A549 (cell line): ENCODE results near the gene SLC6A18. TPM values are rescaled to one million over a fixed set of nuclear protein-coding genes. Genes with fewer than 3 reads are reported as not detected.
"Not testable (repeated sequence)": the region's sequence is repeated elsewhere in the genome, so short reads cannot be mapped to it uniquely, and the experiment has no call there.

ENCODE experiments used
- ATAC-seq, 2 experiments: fragments of 200-7000 bp in 1 of 2; fragments of >200 bp in 1 of 2; cut with Nextera tagmentation in 1 of 2; cut with Tn5 transposase in 1 of 2; 3 replicates each; pipeline versions ENCODE4 v1.8.0 to v1.9.1; 2018 to 2020; ENCODE audit warnings: mild to moderate bottlenecking in 1 of 2, moderate library complexity in 1 of 2
- CTCF ChIA-PET: fragments of 300-600 bp; sonication (Branson Sonifier 250); formaldehyde crosslinking; extraction: SDS; loops from one replicate; lab custom pipeline; 2021; ENCODE audit warnings: antibody characterized with exemption, inconsistent platforms; lab: Yijun Ruan, JAX
- POLR2A ChIA-PET: fragments of 350-600 bp; formaldehyde crosslinking; extraction: SDS; loops from one replicate; lab custom pipeline; 2021; ENCODE audit warnings: antibody characterized with exemption, inconsistent platforms; lab: Yijun Ruan, JAX
- DNase-seq, 2 experiments: peaks; one replicate each; pipeline versions ENCODE4 v3.0.0 to v3.0.0-alpha.2; 2011 to 2016; ENCODE audit warnings: low read depth in 1 of 2, low spot score in 1 of 2
- FAIRE-seq: peaks from 2 replicates; lab custom pipeline; 2011; peaks lifted over from hg19 to GRCh38; lab: Jason Lieb, UNC
- H3K27ac ChIP-seq, 2 experiments: fragments of >200 bp; sonication (Bioruptor Twin); formaldehyde crosslinking; 3 replicates each; pipeline ENCODE4 v1.5.1; 2016 to 2017
- H3K4me1 ChIP-seq: fragments of >200 bp; sonication (Bioruptor Twin); formaldehyde crosslinking; 3 replicates; pipeline ENCODE4 v1.6.1; 2016
- H3K4me2 ChIP-seq: fragments of >200 bp; sonication (Bioruptor Twin); formaldehyde crosslinking; 3 replicates; pipeline ENCODE4 v1.6.1; 2016
- H3K4me3 ChIP-seq: fragments of >200 bp; sonication (Bioruptor Twin); formaldehyde crosslinking; 3 replicates; pipeline ENCODE4 v1.5.1; 2016
- H3K9me3 ChIP-seq: fragments of >200 bp; sonication (Bioruptor Twin); formaldehyde crosslinking; 3 replicates; pipeline ENCODE4 v1.6.1; 2016
- BHLHE40 ChIP-seq: IDR thresholded peaks from 2 replicates; pipeline ENCODE4 v1.6.1; 2012; ENCODE audit warnings: low read depth, low read length, inconsistent platforms
- CHD2 ChIP-seq: fragments of 150-350 bp; IDR thresholded peaks from 2 replicates; pipeline ENCODE4 v1.6.1; 2014; ENCODE audit warnings: low read length; ENCODE audit not compliant: partially characterized antibody
- NR3C1 ChIP-seq: fragments of >200 bp; sonication (Bioruptor Twin); formaldehyde crosslinking; IDR thresholded peaks from 3 replicates; pipeline ENCODE4 v1.6.1; 2017
- PBX3 ChIP-seq: IDR thresholded peaks from 2 replicates; pipeline ENCODE4 v1.6.1; 2012
- REST ChIP-seq: fragments of 200-600 bp; sonication (generic); IDR thresholded peaks from 2 replicates; pipeline ENCODE4 v1.6.1; 2016; ENCODE audit warnings: antibody characterized with exemption, mild to moderate bottlenecking, moderate library complexity
- RFX5 ChIP-seq: fragments of 450-650 bp; IDR thresholded peaks from 2 replicates; pipeline ENCODE4 v1.7.1; 2014; ENCODE audit warnings: antibody characterized with exemption, mild to moderate bottlenecking, moderate library complexity
- WGBS: methylation state at CpG from one replicate; pipeline ENCODE4 v1.1.6; 2017; ENCODE audit errors: missing lambda C conversion rate; 5-methylcytosine and 5-hydroxymethylcytosine counted together
- polyA plus RNA-seq, 4 experiments: library from polyadenylated mRNA; depleted of rRNA in 3 of 4; stranded (reverse); fragments of >200 nt; fragmentation: RNase III in 1 of 4; extraction: RNeasy Plus Mini Kit Qiagen cat#74134 plus additional on column Dnase treatment in 1 of 4; gene quantifications; 2 replicates in 3 of 4; 3 replicates in 1 of 4; pipeline ENCODE4 v1.2.3, GENCODE V29; 2011 to 2017

SLC6A18 gene
- polyA plus RNA-seq, 2 of the 4 experiments (the other 2 are of a cell fraction), result not detected

DNA sequence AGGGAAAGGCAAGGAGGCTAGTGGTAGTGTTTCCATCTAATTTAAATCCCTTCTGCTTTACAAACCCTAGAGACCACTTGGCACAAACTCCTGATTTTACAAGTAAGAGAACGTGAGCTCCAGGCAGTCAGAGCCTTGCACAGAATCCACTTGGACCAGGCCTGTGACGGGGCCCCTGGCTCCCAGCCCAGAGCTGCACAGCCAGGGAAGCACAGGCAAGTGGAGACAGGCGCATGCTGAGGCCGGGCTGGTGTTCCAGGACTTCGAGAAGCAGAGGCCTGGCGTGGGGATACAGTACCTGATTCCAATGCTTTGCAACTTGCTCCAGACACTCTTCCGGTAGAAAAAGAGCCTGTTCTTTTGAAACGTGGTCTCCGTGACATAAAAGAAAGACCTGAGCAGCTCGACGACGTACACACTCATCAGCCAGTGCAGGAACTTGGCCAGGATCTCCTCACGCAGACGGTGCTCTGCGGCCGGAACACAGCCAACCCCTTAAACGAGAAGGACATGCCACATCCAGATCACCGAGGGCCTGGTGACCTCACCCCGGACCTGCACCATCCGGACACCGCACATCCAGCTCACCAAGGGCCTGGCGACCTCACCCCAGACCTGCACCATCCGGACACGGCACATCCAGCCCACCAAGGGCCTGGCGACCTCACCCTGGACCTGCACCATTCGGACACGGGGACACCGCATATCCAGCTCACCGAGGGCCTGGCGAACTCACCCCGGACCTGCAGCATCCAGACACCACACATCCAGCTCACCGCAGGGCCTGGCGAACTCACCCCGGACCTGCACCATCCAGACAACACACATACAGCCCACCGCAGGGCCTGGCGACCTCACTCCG is 57.2 kb downstream of the SLC6A18 start:
- ChIA-PET CTCF (interaction anchor here (0.9 kb wide), 1 partner anchor 19 kb away, joined by 3 read pairs; no protein-coding TSS in a partner anchor), POLR2A (no interaction called here)
- H3K4me3 ChIP-seq, result no peak overlapping the region
- FAIRE-seq, result no peak
- H3K4me2 ChIP-seq, result no peak overlapping the region
- H3K27ac ChIP-seq, result no peak overlapping the region
- no peak for DNase-seq
- ATAC-seq, result no peak
- no peaks in the 10 kb centered on the region for H3K9me3 ChIP-seq
- 87% methylated on average over 35 of the region's 37 CpGs for WGBS
- TF ChIP-seq REST, result no peak
- TF ChIP-seq NR3C1, result no peak
- no peak for TF ChIP-seq CHD2
- TF ChIP-seq BHLHE40, result no peak
- TF ChIP-seq RFX5, result no peak
- no peak for TF ChIP-seq PBX3
- H3K4me1 ChIP-seq, result no peaks in the 10 kb centered on the region

DNA sequence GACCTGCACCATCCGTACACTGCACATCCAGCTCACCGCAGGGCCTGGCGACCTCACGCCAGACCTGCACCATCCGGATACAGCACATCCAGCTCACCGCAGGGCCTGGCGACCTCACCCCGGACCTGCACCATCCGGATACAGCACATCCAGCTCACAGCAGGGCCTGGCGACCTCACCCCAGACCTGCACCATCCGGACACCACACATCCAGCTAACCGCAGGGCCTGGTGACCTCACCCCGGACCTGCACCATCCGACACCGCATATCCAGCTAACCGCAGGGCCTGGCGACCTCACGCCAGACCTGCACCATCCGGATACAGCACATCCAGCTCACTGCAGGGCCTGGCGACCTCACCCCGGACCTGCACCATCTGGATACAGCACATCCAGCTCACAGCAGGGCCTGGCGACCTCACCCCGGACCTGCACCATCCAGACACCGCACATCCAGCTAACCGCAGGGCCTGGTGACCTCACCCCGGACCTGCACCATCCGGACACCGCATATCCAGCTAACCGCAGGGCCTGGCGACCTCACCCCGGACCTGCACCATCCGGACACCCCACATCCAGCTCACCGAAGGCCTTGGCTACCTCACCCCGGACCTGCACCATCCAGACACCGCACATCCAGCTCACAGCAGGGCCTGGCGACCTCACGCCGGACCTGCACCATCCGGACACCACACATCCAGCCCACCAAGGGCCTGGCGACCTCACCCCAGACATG is 58.0 kb downstream of the SLC6A18 start:
- WGBS, result 92% methylated on average over 24 of the region's 40 CpGs
- H3K4me2 ChIP-seq, H3K27ac ChIP-seq, H3K9me3 ChIP-seq, FAIRE-seq, DNase-seq, H3K4me1 ChIP-seq, ATAC-seq, H3K4me3 ChIP-seq, POLR2A ChIA-PET: not testable (repeated sequence)
- CTCF ChIA-PET, result interaction anchor here (0.9 kb wide), 1 partner anchor 108 kb away, joined by 3 read pairs; no protein-coding TSS in a partner anchor

GRCh38 chr5:1283729-1284041 is 58.5 kb downstream of the SLC6A18 start:
- H3K9me3 ChIP-seq, FAIRE-seq, POLR2A ChIA-PET, ATAC-seq, H3K4me2 ChIP-seq, DNase-seq, H3K4me1 ChIP-seq, H3K4me3 ChIP-seq, H3K27ac ChIP-seq: not testable (repeated sequence)
- 91% methylated on average over 16 of the region's 16 CpGs for WGBS
- CTCF ChIA-PET, result interaction anchor here (0.9 kb wide), 1 partner anchor 109 kb away, joined by 3 read pairs; no protein-coding TSS in a partner anchor

DNA sequence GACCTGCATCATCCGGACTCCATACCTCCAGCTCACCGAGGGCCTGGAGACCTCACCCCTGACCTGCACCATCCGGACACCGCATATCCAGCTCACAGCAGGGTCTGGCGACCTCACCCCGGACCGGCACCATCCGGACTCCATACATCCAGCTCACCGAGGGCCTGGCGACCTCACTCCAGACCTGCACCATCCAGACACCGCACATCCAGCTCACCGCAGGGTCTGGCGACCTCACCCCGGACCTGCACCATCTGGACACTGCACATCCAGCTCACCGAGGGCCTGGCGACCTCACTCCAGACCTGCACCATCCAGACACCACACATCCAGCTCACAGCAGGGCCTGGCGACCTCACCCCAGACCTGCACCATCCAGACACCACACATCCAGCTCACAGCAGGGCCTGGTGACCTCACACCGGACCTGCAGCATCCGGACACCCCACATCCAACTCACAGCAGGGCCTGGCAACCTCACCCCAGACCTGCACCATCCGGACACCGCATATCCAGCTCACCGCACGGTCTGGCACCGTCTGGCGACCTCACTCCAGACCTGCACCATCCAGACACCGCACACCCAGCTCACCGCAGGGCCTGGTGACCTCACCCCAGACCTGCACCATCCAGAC is 59.3 kb downstream of the SLC6A18 start:
- ATAC-seq, H3K4me3 ChIP-seq, DNase-seq, POLR2A ChIA-PET, H3K4me1 ChIP-seq, FAIRE-seq, H3K9me3 ChIP-seq, H3K4me2 ChIP-seq, H3K27ac ChIP-seq: not testable (repeated sequence)
- CTCF ChIA-PET, result interaction anchor here (0.6 kb wide), 1 partner anchor 9 kb away, joined by 3 read pairs; no protein-coding TSS in a partner anchor
- WGBS, result 80% methylated on average over 17 of the region's 27 CpGs
